ENCODE data around the gene PRDM8.

DNA sequence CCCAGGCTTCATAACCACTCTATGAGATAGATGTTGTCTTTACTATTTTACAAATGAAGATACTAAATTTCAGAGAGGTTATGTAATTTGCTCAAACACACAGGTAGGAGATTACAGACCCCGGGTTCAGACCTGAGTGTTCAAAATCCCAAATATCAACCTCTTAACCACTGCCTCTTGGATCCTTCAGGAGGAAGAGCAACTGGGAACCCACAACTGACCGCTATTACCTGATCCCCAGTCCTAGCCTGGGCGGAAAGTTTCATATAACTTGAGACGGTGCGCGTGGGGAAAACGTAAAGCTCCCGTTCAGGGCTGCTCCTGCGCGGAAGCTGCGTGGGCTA lies 8.9 kb upstream of the PRDM8 start:
- TF ChIP-seq, protein P1, sequence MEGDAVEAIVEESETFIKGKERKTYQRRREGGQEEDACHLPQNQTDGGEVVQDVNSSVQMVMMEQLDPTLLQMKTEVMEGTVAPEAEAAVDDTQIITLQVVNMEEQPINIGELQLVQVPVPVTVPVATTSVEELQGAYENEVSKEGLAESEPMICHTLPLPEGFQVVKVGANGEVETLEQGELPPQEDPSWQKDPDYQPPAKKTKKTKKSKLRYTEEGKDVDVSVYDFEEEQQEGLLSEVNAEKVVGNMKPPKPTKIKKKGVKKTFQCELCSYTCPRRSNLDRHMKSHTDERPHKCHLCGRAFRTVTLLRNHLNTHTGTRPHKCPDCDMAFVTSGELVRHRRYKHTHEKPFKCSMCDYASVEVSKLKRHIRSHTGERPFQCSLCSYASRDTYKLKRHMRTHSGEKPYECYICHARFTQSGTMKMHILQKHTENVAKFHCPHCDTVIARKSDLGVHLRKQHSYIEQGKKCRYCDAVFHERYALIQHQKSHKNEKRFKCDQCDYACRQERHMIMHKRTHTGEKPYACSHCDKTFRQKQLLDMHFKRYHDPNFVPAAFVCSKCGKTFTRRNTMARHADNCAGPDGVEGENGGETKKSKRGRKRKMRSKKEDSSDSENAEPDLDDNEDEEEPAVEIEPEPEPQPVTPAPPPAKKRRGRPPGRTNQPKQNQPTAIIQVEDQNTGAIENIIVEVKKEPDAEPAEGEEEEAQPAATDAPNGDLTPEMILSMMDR (IDR thresholded peaks at IDR 0.05): no peak
- TF ChIP-seq POLR2A (IDR thresholded peaks at IDR 0.05): no peak

All from esophagus squamous epithelium (tissue), 4 donors.